Smooth muscle cell of bladder (primary cell): ENCODE measurements around the gene DYNLL1. TPM values are rescaled to one million over a fixed set of nuclear protein-coding genes. Genes with fewer than 3 reads are reported as not detected.

ENCODE experiments used
- total RNA-seq: library from RNA; depleted of rRNA; stranded (reverse); fragments of >200 nt; gene quantifications from 2 replicates; pipeline ENCODE4 v1.2.3, GENCODE V29; 2014

The DYNLL1 gene
- total RNA-seq, result 228 and 311 TPM in 2 replicates

GRCh38 chr12:120495731-120496412 is at the start of gene DYNLL1:
Gene DYNLL1, plus strand, starts transcription at chr12:120496113. Its CDS starts 309 bp downstream, at chr12:120496422.

GRCh38 chr12:120469450-120470149 is 26.3 kb upstream of the DYNLL1 start, which contains the start of gene SRSF9:
Gene SRSF9, minus strand, starts transcription at chr12:120469748. Its CDS starts 139 bp downstream, at chr12:120469609.

GRCh38 chr12:120528861-120529525 is 33.1 kb downstream of the DYNLL1 start, which contains the start of gene COQ5:
Gene COQ5, minus strand, starts transcription at chr12:120529158. Its CDS starts 17 bp downstream, at chr12:120529141.

GRCh38 chr12:120534203-120534702 is 38.3 kb downstream of the DYNLL1 start, which contains the start of gene RNF10:
Gene RNF10, plus strand, starts transcription at chr12:120534356. Its CDS starts 456 bp downstream, at chr12:120534812.

Other genes starting within 250 kb of the DYNLL1 start
- gene PXN, start 230.4 kb upstream of the DYNLL1 start, total RNA-seq, result 10.8 and 11.9 TPM in 2 replicates
- under 0.01 TPM in 2 replicates for gene RNU4-2, start 204.2 kb upstream of the DYNLL1 start, total RNA-seq
- under 0.01 TPM in 1 of 2 replicates, not detected in the other for gene RNU4-1, start 202.9 kb upstream of the DYNLL1 start, total RNA-seq
- 1.00 and 2.5 TPM in 2 replicates for gene SIRT4, start 193.8 kb upstream of the DYNLL1 start, total RNA-seq
- not detected in 2 replicates for gene PLA2G1B, start 168.3 kb upstream of the DYNLL1 start, total RNA-seq
- not detected in 2 replicates for gene MSI1, start 126.9 kb upstream of the DYNLL1 start, total RNA-seq
- 578 and 623 TPM in 2 replicates for gene COX6A1, start 58.0 kb upstream of the DYNLL1 start, total RNA-seq
- gene TRIAP1, start 49.7 kb upstream of the DYNLL1 start, total RNA-seq, result 17.9 and 26.0 TPM in 2 replicates
- gene GATC, start 49.7 kb upstream of the DYNLL1 start, total RNA-seq, result 15.2 and 18.6 TPM in 2 replicates
- gene SRSF9, start 26.4 kb upstream of the DYNLL1 start, total RNA-seq, result 236 and 304 TPM in 2 replicates
- 28.7 and 37.7 TPM in 2 replicates for gene COQ5, start 33.0 kb downstream of the DYNLL1 start, total RNA-seq
- 92.2 and 113 TPM in 2 replicates for gene RNF10, start 38.2 kb downstream of the DYNLL1 start, total RNA-seq
- 30.8 and 32.0 TPM in 2 replicates for gene POP5, start 85.3 kb downstream of the DYNLL1 start, total RNA-seq
- gene CABP1, start 144.5 kb downstream of the DYNLL1 start, total RNA-seq, result 2.0 and 2.1 TPM in 2 replicates
- gene MLEC, start 191.0 kb downstream of the DYNLL1 start, total RNA-seq, result 120 and 153 TPM in 2 replicates
- gene UNC119B, start 214.3 kb downstream of the DYNLL1 start, total RNA-seq, result 16.5 and 21.3 TPM in 2 replicates
- gene ACADS, start 229.7 kb downstream of the DYNLL1 start, total RNA-seq, result 10.6 and 12.5 TPM in 2 replicates